Osteoblast (primary cell): ENCODE data around the gene KCNJ10. TPM values are rescaled to one million over a fixed set of nuclear protein-coding genes. Genes with fewer than 3 reads are reported as not detected.
A peak's percentile ranks its signal among the peaks of the same experiment; 100 is the strongest.

Source experiments
- DNase-seq: peaks from one replicate; pipeline ENCODE4 v3.0.0; 2011; ENCODE audit warnings: low spot score, mixed read lengths; ENCODE audit not compliant: insufficient read length; ENCODE audit errors: missing footprints
- H2AFZ ChIP-seq: 2 replicates; pipeline ENCODE4 v1.6.0; 2011; ENCODE audit warnings: mild to moderate bottlenecking, low read length
- H3K27ac ChIP-seq: 2 replicates; pipeline ENCODE4 v1.5.1; 2011; ENCODE audit warnings: mild to moderate bottlenecking, low read depth, low read length, moderate library complexity
- H3K27me3 ChIP-seq: 2 replicates; pipeline ENCODE4 v1.6.0; 2012; ENCODE audit warnings: mild to moderate bottlenecking, control low read depth, inconsistent platforms, low read length, moderate library complexity; ENCODE audit not compliant: insufficient read depth
- H3K36me3 ChIP-seq: 2 replicates; pipeline ENCODE4 v1.5.1; 2011; ENCODE audit warnings: mild to moderate bottlenecking, low read length, control low read depth, moderate library complexity; ENCODE audit not compliant: insufficient read depth
- H3K4me1 ChIP-seq: 2 replicates; pipeline ENCODE4 v1.5.1; 2011; ENCODE audit warnings: mild to moderate bottlenecking, low read length, control low read depth, moderate library complexity; ENCODE audit not compliant: insufficient read depth
- H3K4me2 ChIP-seq: 2 replicates; pipeline ENCODE4 v1.6.0; 2011; ENCODE audit warnings: mild to moderate bottlenecking, low read length; ENCODE audit not compliant: insufficient read depth
- H3K4me3 ChIP-seq: fragments of 200-600 bp; sonication (generic); 3 replicates; pipeline ENCODE4 v1.5.1; 2012; ENCODE audit warnings: mild to moderate bottlenecking, low read length, inconsistent platforms; ENCODE audit not compliant: insufficient read depth
- H3K79me2 ChIP-seq: 2 replicates; pipeline ENCODE4 v1.6.0; 2012; ENCODE audit warnings: mild to moderate bottlenecking, low read length, control low read depth, inconsistent platforms; ENCODE audit not compliant: insufficient read depth
- H3K9me3 ChIP-seq: 2 replicates; pipeline ENCODE4 v1.5.1; 2011; ENCODE audit warnings: low read depth, low read length, control low read depth
- H4K20me1 ChIP-seq: 2 replicates; pipeline ENCODE4 v1.6.0; 2012; ENCODE audit warnings: mild to moderate bottlenecking, low read length, control low read depth; ENCODE audit not compliant: insufficient read depth
- CTCF ChIP-seq: IDR thresholded peaks from 2 replicates; pipeline ENCODE4 v1.5.1; 2011; ENCODE audit warnings: mild to moderate bottlenecking, low read depth, low read length, moderate library complexity; ENCODE audit errors: extremely low read depth
- total RNA-seq: library from RNA; depleted of rRNA; stranded (reverse); fragments of >200 nt; gene quantifications from 2 replicates; pipeline ENCODE4 v1.2.3, GENCODE V29; 2012

KCNJ10 gene
- total RNA-seq, 1 donor: not detected

GRCh38 chr1:160101717-160102522, 32.0 kb upstream of the KCNJ10 start:
- Histone ChIP-seq H4K20me1 (no peaks in the 10 kb centered on the region), H3K9me3 (no peaks in the 10 kb centered on the region), H3K27ac (no peak overlapping the region), H2AFZ (no peak overlapping the region), H3K36me3 (no peaks in the 10 kb centered on the region), H3K4me1 (peaks cover 27% of the 10 kb centered on the region), H3K4me3 (no peak overlapping the region), H3K27me3 (no peaks in the 10 kb centered on the region), H3K79me2 (no peaks in the 10 kb centered on the region), H3K4me2 (no peak overlapping the region)
- DNase-seq: peak; percentile 65
- TF ChIP-seq CTCF: no peak

GRCh38 chr1:160101037-160101716, 31.2 kb upstream of the KCNJ10 start:
- no peaks in the 10 kb centered on the region for H3K27me3 ChIP-seq
- no peaks in the 10 kb centered on the region for H3K79me2 ChIP-seq
- no peaks in the 10 kb centered on the region for H3K36me3 ChIP-seq
- peak overlapping the region; percentile 77 for H3K4me2 ChIP-seq
- TF ChIP-seq CTCF: peak; percentile 96
- no peaks in the 10 kb centered on the region for H3K9me3 ChIP-seq
- no peak overlapping the region for H3K27ac ChIP-seq
- H3K4me3 ChIP-seq: peak overlapping the region; percentile 40
- DNase-seq: peak; percentile 97
- H2AFZ ChIP-seq: peak overlapping the region; percentile 77
- H4K20me1 ChIP-seq: no peaks in the 10 kb centered on the region
- H3K4me1 ChIP-seq: peaks cover 27% of the 10 kb centered on the region

- Histone ChIP-seq H3K27ac (no peak overlapping the region), H3K4me3 (no peak overlapping the region), H3K79me2 (no peaks in the 10 kb centered on the region), H3K4me1 (peaks cover 27% of the 10 kb centered on the region), H3K9me3 (no peaks in the 10 kb centered on the region), H3K36me3 (no peaks in the 10 kb centered on the region), H4K20me1 (no peaks in the 10 kb centered on the region), H3K27me3 (no peaks in the 10 kb centered on the region), H2AFZ (peak overlapping the region; percentile 97), H3K4me2 (no peak overlapping the region)
- peak; percentile 51 for DNase-seq
- no peak for TF ChIP-seq CTCF
Observed at GRCh38 chr1:160099716-160100375, 29.9 kb upstream of the KCNJ10 start.
